Measurements from ENCODE around the gene COL24A1.
"Not testable (repeated sequence)": the region's sequence is repeated elsewhere in the genome, so short reads cannot be mapped to it uniquely, and the experiment has no call there.

COL24A1 gene

GRCh38 chr1:85762804-85763203, 393.8 kb downstream of the COL24A1 start:
- DNase-seq = no peak

GRCh38 chr1:85756864-85757263, 399.7 kb downstream of the COL24A1 start:
- DNase-seq = no peak

GRCh38 chr1:85748120-85748519, 408.5 kb downstream of the COL24A1 start:
- DNase-seq = no peak

- DNase-seq = no peak
Observed at GRCh38 chr1:85746777-85747176, 409.8 kb downstream of the COL24A1 start.

GRCh38 chr1:85743814-85744213, 412.8 kb downstream of the COL24A1 start:
- no peak for DNase-seq

- no peak for DNase-seq
Observed at GRCh38 chr1:85734931-85735330, 421.6 kb downstream of the COL24A1 start.

GRCh38 chr1:85718678-85719340, 437.8 kb downstream of the COL24A1 start:
- DNase-seq = no peak

GRCh38 chr1:85714418-85715114, 442.0 kb downstream of the COL24A1 start:
- DNase-seq = not testable (repeated sequence)

GRCh38 chr1:85708829-85709227, 447.7 kb downstream of the COL24A1 start:
- DNase-seq = no peak

GRCh38 chr1:85707990-85708828, 448.4 kb downstream of the COL24A1 start, which contains the start of gene ZNHIT6:
ZNHIT6 (minus strand) TSS chr1:85708433; CDS start chr1:85708284, 149 bp downstream.
- peak; percentile 64 for DNase-seq

GRCh38 chr1:85707267-85707989, 449.1 kb downstream of the COL24A1 start:
- no peak for DNase-seq

- no peak for DNase-seq
Observed at GRCh38 chr1:85705940-85706339, 450.6 kb downstream of the COL24A1 start.

- DNase-seq = no peak
Observed at GRCh38 chr1:85700422-85700821, 456.1 kb downstream of the COL24A1 start.

GRCh38 chr1:85697895-85698294, 458.7 kb downstream of the COL24A1 start:
- DNase-seq = no peak

- DNase-seq = no peak
Observed at GRCh38 chr1:85692730-85693314, 463.8 kb downstream of the COL24A1 start.

GRCh38 chr1:85689775-85690404, 466.7 kb downstream of the COL24A1 start:
- no peak for DNase-seq

- DNase-seq = no peak
Observed at GRCh38 chr1:85683292-85684025, 473.1 kb downstream of the COL24A1 start.

- no peak for DNase-seq
Observed at GRCh38 chr1:85681087-85681486, 475.5 kb downstream of the COL24A1 start.

All from NCI-H1417 treated with DMSO at 0.1 percent for 48 hours (cell line).